ENCODE measurements around the gene PEX6.

Gene PEX6

GRCh38 chr6:42933205-42933604 is 45.8 kb downstream of the PEX6 start:
- no peak for DNase-seq (ENCODE audit: low read depth)

DNA sequence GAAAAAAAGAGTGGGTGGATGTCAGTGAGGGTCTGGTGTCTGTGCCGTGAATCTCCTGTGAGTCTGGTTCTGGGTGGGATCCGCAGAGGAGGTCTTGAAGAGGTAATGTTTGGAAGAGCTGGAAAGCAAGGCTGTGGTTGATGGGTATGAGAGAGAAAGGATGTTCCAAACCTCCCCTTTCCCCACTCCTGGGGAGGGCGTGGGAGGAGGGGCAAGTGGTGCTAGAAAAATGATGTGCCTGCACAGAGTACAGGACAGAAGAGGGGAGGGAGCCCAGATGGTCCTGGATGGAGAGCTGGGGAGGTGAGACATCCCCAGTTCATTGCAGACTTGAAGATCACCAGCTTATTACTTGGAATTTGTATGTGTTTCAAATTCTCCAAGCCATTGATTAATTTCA is 46.6 kb downstream of the PEX6 start:
- DNase-seq (ENCODE audit: low read depth), result no peak

GRCh38 chr6:42929821-42930360 is 49.1 kb downstream of the PEX6 start:
- peak; percentile 37 for DNase-seq (ENCODE audit: low read depth)

DNA sequence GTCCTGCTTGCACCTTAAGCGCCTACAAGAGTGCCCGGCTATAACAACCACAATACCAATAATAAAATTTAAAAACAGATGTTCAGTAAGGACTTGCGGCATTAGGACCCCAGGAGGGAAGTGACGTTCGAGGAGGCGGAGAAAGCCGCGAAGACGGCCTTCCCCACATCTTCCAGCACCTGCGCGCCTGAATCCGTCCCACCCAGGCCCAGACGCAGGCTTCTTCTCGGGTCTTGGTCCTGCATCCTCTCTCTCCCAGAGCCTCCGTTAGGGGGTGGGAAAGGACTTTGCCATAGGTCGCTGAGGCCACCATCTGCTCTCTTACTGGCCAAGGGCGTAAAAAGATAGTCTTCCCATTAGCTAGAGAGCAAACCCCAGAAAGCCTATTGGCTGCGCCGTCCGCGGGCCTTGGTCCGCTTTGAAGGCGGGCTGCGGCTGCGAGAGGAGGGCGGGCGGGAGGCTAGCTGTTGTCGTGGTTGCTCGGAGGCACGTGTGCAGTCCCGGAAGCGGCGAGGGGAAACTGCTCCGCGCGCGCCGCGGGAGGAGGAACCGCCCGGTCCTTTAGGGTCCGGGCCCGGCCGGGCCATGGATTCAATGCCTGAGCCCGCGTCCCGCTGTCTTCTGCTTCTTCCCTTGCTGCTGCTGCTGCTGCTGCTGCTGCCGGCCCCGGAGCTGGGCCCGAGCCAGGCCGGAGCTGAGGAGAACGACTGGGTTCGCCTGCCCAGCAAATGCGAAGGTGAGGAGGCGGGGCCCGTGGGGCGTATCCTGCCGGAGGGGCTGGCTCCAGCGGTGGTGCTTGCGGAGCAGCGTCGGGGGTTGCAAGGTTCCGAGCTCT is 49.8 kb downstream of the PEX6 start, which contains the start of gene CNPY3:
CNPY3 (plus strand) TSS at position 495 of the 835 bp plus-strand sequence; CDS start at position 586, 91 bp downstream.
- peak; percentile 88 for DNase-seq (ENCODE audit: low read depth)

- DNase-seq (ENCODE audit: low read depth), result no peak
These were observed 53.6 kb downstream of the PEX6 start for GRCh38 chr6:42925248-42925857.

DNA sequence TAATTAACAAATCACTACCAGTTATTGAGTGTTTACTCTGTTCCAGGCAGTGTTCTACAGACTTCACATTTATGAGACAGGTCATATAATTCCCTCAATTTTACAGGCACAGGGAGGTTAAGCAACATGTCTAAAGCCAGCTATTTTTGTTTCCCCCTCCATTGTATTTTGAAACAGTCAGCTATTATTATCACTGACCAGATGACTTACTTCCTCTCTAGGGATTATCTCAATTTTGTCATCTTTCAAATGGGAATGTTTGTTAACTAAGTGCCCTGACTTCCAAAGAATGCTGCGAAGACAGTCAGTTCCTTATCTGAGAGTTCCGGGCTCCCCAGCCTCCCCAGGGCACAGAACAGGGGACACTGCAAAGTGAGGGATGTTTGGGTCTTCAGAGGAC is 55.3 kb downstream of the PEX6 start:
- DNase-seq (ENCODE audit: low read depth), result no peak

DNA sequence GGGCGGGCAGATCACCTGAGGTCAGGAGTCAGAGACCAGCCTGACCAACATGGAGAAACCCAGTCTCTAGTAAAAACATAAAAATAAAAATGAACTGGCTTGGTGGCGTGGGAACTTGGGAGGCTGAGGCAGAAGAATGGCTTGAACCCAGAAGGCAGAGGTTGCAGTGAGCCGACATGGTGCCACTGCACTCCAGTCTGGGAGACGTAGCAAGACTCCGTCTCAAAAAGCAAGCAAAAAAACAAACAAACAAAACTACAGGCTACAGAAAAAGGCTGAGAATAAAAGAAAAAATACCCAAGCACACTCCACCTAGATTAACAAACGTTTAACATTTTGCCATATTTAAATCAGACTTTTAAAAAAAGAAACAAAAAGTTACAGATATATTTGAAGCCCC is 57.2 kb downstream of the PEX6 start:
- no peak for DNase-seq (ENCODE audit: low read depth)

- no peak for DNase-seq (ENCODE audit: low read depth)
These were observed 62.7 kb downstream of the PEX6 start for GRCh38 chr6:42916288-42916687.

DNA sequence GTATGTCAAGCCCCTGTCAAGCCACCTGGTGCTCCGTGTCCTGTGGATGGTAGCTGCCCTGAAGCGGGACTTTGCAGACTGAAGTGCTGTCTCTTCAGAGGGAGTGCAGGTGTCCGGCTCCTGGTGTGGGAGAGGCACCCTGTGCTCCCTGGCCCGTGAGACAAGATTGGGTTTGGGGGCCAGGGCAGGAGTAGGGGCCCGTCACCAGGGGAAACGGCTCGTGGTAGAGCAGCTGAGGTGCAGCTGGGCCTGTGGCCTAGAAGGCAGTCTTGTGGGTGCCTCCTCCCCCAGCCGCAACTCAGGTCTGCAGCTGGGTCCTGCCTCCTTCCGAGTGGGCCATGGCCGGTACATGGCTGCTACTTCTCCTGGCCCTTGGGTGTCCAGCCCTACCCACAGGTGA is 63.2 kb downstream of the PEX6 start, which contains the start of gene PTCRA:
PTCRA (plus strand) TSS at position 322 of the 400 bp plus-strand sequence; CDS start at position 339, 17 bp downstream.
- no peak for DNase-seq (ENCODE audit: low read depth)

DNA sequence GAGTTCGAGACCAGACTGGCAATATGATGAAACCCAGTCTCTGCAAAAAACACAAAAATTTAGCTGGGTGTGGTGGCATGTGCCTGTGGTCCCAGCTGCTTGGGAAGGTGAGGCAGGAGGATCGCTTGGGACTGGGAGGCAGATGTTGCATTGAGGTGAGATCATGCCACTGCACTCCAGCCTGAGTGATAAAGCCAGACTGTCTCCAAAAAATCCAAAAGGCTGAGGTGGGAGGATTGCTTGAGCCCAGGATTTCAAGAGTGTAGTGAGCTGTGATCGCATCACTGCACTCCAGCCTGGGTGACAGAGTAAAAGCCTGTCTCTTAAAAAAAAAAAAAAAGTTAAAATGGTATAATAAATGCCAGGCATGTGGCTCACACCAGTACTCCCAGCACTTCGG is 64.4 kb downstream of the PEX6 start:
- no peak for DNase-seq (ENCODE audit: low read depth)
